T-cell (primary cell): Measurements from ENCODE around the gene WDR35. TPM values are rescaled to one million over a fixed set of nuclear protein-coding genes. Genes with fewer than 3 reads are reported as not detected.

Experiments used
- ATAC-seq, 4 experiments: fragments of 200-7000 bp in 3 of 4; fragments of 150-1000 bp in 1 of 4; cut with Tn5 transposase; replicated peaks in 1 of 4; 1 replicate in 3 of 4; 2 replicates in 1 of 4; pipeline ENCODE4 v1.10.0; 2021; ENCODE audit warnings: moderate library complexity in 3 of 4, mild to moderate bottlenecking in 2 of 4, moderate number of reproducible peaks in 1 of 4
- CTCF ChIA-PET, 2 donors: fragments of 300-600 bp; sonication (Branson Sonifier 250); formaldehyde crosslinking; loops; one replicate each; lab custom pipeline; 2022; ENCODE audit warnings: antibody characterized with exemption in 2 of 2; lab: Charles Lee
- POLR2A ChIA-PET, 2 donors: fragments of 300-600 bp; sonication (Branson Sonifier 250); formaldehyde crosslinking; loops; one replicate each; lab custom pipeline; 2022; ENCODE audit warnings: antibody characterized with exemption in 2 of 2; lab: Charles Lee
- DNase-seq, 35 experiments: peaks; one replicate each; pipeline versions ENCODE4 v3.0.0 to v3.0.0-alpha.2; 2013 to 2023
- H3K27ac ChIP-seq: one replicate; pipeline ENCODE4 v1.5.1; 2013; ENCODE audit warnings: low read length
- H3K27me3 ChIP-seq, 2 experiments: replicated peaks in 1 of 2; 1 replicate in 1 of 2; 2 replicates in 1 of 2; pipeline versions ENCODE4 v1.6.1 to v1.7.0; 2013; ENCODE audit warnings: low read length in 1 of 2, mixed read lengths in 1 of 2; ENCODE audit not compliant: control insufficient read depth in 2 of 2, insufficient read depth in 2 of 2; ENCODE audit errors: extremely low read depth in 1 of 2
- H3K36me3 ChIP-seq, 2 donors: 1 replicate in 1 of 2; 2 replicates in 1 of 2; pipeline versions ENCODE4 v1.6.1 to v1.7.0; 2013; ENCODE audit warnings: low read length in 1 of 2; ENCODE audit not compliant: control insufficient read depth in 2 of 2, insufficient read depth in 1 of 2; ENCODE audit errors: extremely low read depth in 1 of 2
- H3K4me1 ChIP-seq, 2 experiments: 1 replicate in 1 of 2; 2 replicates in 1 of 2; pipeline versions ENCODE4 v1.6.1 to v1.7.0; 2013; ENCODE audit warnings: low read length in 2 of 2, mixed read lengths in 1 of 2; ENCODE audit not compliant: insufficient read depth in 2 of 2, control insufficient read depth in 1 of 2; ENCODE audit errors: extremely low read depth in 1 of 2
- H3K4me3 ChIP-seq, 2 donors: 1 replicate in 1 of 2; 2 replicates in 1 of 2; pipeline versions ENCODE4 v1.5.1 to v1.7.0; 2013; ENCODE audit warnings: mild to moderate bottlenecking in 2 of 2, low read length in 1 of 2, moderate library complexity in 1 of 2; ENCODE audit not compliant: control insufficient read depth in 1 of 2; ENCODE audit errors: extremely low read depth in 1 of 2
- H3K9me3 ChIP-seq: 2 replicates; pipeline ENCODE4 v1.7.0; 2013
- H3K27ac Mint-ChIP-seq, 2 donors: one replicate each; pipeline ENCODE4 v1.8.0; 2020 to 2021; ENCODE audit warnings: mild to moderate bottlenecking in 2 of 2, mixed read lengths in 2 of 2
- H3K27me3 Mint-ChIP-seq, 2 donors: one replicate each; pipeline ENCODE4 v1.8.0; 2021 to 2022; ENCODE audit warnings: mixed read lengths in 2 of 2
- H3K36me3 Mint-ChIP-seq: one replicate; pipeline ENCODE4 v1.8.0; 2021; ENCODE audit warnings: mixed read lengths
- H3K4me1 Mint-ChIP-seq, 3 donors: one replicate each; pipeline ENCODE4 v1.8.0; 2020 to 2022; ENCODE audit warnings: mixed read lengths in 3 of 3, mild to moderate bottlenecking in 1 of 3
- H3K4me3 Mint-ChIP-seq, 3 donors: one replicate each; pipeline ENCODE4 v1.8.0; 2020 to 2022; ENCODE audit warnings: mild to moderate bottlenecking in 3 of 3, mixed read lengths in 3 of 3, moderate library complexity in 3 of 3
- H3K9me3 Mint-ChIP-seq, 3 donors: one replicate each; pipeline ENCODE4 v1.8.0; 2020 to 2022; ENCODE audit warnings: mixed read lengths in 3 of 3
- WGBS: methylation state at CpG from one replicate; pipeline ENCODE4 v1.1.5; 2013; ENCODE audit warnings: missing lambda C conversion rate; ENCODE audit not compliant: insufficient coverage; 5-methylcytosine and 5-hydroxymethylcytosine counted together
- total RNA-seq, 35 experiments: library from RNA in 6 of 35; stranded (reverse) in 6 of 35; fragments of 120-200 nt in 1 of 35; gene quantifications; one replicate each; pipeline versions ENCODE4 v1.2.1 to v1.2.4 and lab custom pipeline; 2013 to 2026

WDR35 gene
- total RNA-seq, 5 donors from 2014 or later (not counting 1 experiment from before 2014, with no cell fraction given): 3.7 to 5.7 (median 4.9) TPM

DNA sequence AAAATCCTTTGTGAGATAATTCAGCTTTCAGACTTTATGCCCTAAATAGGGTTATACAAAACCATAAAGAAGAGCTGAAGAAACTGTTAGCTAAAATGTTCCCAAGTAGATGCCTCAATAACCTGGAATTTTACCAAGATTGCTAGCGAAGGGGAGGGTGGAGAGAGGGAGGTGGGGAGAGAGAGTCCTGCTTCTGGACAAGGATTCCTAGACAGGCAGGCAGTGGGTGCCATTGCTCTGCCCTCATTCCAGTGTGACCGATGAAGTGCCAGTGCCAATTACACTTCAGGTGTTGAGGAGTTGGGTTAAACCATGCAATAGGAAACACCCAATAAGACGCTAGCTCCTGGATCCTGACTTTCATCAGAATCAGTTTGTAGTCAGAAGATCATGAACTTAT lies 43.4 kb upstream of the WDR35 start:
- Mint-ChIP-seq H3K4me3 (no peak overlapping the region), H3K4me1 (peaks cover 0 to 8% (median 0%) of the 10 kb centered on the region in 3 donors), H3K9me3 (peaks cover 0 to 2% (median 0%) of the 10 kb centered on the region in 3 donors), H3K36me3 (peaks cover 95% of the 10 kb centered on the region), H3K27me3 (no peaks in the 10 kb centered on the region), H3K27ac (no peak overlapping the region)
- ChIA-PET CTCF (interaction anchor here in 1 of 2 donors (1.1 kb wide), 1 partner anchor 18 kb away, joined by 5 read pairs; no protein-coding TSS in a partner anchor), POLR2A (interaction anchor here in 1 of 2 donors (1.6 kb wide), 1 partner anchor 18 kb away, joined by 4 read pairs; the partner anchor contains the start of gene LAPTM4A)
- H3K9me3 ChIP-seq: no peaks in the 10 kb centered on the region
- ATAC-seq: no peak
- H3K27me3 ChIP-seq: no peaks in the 10 kb centered on the region
- H3K4me3 ChIP-seq: no peak overlapping the region
- DNase-seq: no peak
- 100% methylated on average over 1 of the region's 3 CpGs for WGBS
- peaks cover 4 to 67% of the 10 kb centered on the region in 2 donors for H3K36me3 ChIP-seq
- H3K27ac ChIP-seq: no peak overlapping the region
- no peaks in the 10 kb centered on the region for H3K4me1 ChIP-seq

DNA sequence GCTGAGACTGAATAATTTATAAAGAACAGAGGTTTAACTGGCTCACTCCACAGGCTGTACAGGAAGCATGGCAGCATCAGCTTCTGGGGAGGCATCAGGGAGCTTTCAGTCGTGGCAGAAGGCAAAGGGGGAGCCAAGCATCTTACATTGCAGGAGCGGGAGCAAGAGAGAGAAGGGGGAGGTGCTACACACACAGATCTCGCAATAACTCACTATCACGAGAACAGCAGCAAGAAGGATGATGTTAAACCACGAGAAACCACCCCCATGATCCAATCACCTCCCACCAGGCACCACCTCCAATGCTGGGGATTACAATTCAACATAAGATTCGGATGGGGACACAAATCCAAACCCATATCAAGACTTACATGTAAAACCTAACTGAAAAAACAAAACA lies 40.3 kb upstream of the WDR35 start:
- Mint-ChIP-seq H3K9me3 (peaks cover 0 to 2% (median 0%) of the 10 kb centered on the region in 3 donors), H3K4me1 (no peaks in the 10 kb centered on the region), H3K36me3 (peaks cover 77% of the 10 kb centered on the region), H3K27me3 (no peaks in the 10 kb centered on the region), H3K4me3 (no peak overlapping the region), H3K27ac (no peak overlapping the region)
- 100% methylated on average over 2 of the region's 6 CpGs for WGBS
- DNase-seq (no peak), ATAC-seq (no peak)
- no peaks in the 10 kb centered on the region for H3K4me1 ChIP-seq
- POLR2A ChIA-PET: no interaction called here
- no peak overlapping the region for H3K27ac ChIP-seq
- H3K9me3 ChIP-seq: no peaks in the 10 kb centered on the region
- CTCF ChIA-PET: interaction anchor here in 1 of 2 donors (1.2 kb wide), 1 partner anchor 17 kb away, joined by 3 read pairs; the partner anchor contains the start of gene MATN3
- peaks cover 4 to 47% of the 10 kb centered on the region in 2 donors for H3K36me3 ChIP-seq
- H3K4me3 ChIP-seq: no peak overlapping the region
- H3K27me3 ChIP-seq: no peaks in the 10 kb centered on the region

DNA sequence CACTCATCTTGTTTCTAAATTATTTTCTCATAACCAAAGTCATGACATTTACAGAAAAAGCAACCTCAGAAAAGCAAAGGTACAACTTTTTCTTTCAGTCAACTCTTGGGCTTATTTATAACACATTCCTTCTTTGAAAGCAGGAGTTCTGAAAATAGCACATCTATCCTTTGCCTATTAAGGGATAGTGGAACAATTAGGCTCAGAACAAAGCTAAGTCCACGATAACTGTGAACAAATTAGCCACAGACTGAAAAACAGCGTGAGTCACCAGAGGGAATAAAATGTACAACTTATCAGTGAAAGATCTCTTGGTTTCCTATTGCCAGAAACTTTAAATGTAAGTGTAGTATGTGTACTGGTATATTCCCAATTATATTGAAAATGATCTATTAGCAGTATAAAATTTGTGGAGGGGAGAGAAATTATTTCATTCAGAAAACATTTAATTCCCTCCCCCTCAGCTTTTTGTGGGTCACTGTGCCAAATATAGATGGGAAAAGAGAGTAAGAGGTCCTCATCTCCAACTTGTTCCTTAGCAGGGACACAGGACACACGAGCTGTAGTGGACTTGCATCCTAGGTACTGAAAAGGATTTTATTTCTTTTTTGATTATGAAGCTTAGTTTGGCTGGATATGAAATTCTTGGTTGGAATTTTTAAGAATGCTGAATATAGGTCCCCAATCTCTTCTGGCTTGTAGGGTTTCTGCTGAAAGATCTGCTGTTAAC lies 38.0 kb upstream of the WDR35 start:
- Mint-ChIP-seq H3K27me3 (no peaks in the 10 kb centered on the region), H3K4me3 (no peak overlapping the region), H3K36me3 (peaks cover 56% of the 10 kb centered on the region), H3K9me3 (peaks cover 0 to 4% (median 2%) of the 10 kb centered on the region in 3 donors), H3K27ac (no peak overlapping the region), H3K4me1 (no peaks in the 10 kb centered on the region)
- H3K9me3 ChIP-seq: no peaks in the 10 kb centered on the region
- no peak overlapping the region for H3K4me3 ChIP-seq
- POLR2A ChIA-PET: no interaction called here
- no peak for DNase-seq
- 100% methylated on average over 1 of the region's 3 CpGs for WGBS
- H3K36me3 ChIP-seq: peaks cover 4 to 24% of the 10 kb centered on the region in 2 donors
- no peak for ATAC-seq
- H3K27ac ChIP-seq: no peak overlapping the region
- no peaks in the 10 kb centered on the region for H3K27me3 ChIP-seq
- no peaks in the 10 kb centered on the region for H3K4me1 ChIP-seq
- CTCF ChIA-PET: interaction anchor here in 1 of 2 donors (0.6 kb wide), 1 partner anchor 27 kb away, joined by 3 read pairs; no protein-coding TSS in a partner anchor

DNA sequence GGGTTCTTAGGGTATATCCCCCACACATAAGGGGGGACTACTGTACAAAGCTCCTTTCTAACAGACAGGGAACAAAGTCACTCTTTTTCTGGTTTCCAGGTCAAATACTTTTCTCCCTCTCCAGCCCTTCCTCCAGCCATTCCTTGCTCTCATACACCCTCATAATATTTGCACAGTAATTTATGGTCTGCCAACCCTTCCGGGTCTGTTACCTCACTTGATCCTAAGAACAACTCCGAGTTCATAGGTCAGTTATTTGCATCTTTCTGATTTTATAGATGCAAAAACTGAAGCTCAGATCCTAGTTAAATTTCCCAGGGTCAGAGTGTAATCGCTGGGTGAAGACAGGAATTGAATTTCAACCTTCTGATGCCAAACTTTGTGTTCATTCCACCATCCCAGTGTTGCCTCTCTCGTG lies 37.4 kb upstream of the WDR35 start:
- no peaks in the 10 kb centered on the region for H3K27me3 Mint-ChIP-seq
- Histone ChIP-seq H3K4me3 (no peak overlapping the region), H3K27ac (no peak overlapping the region), H3K27me3 (no peaks in the 10 kb centered on the region), H3K4me1 (no peaks in the 10 kb centered on the region), H3K36me3 (peaks cover 4 to 23% of the 10 kb centered on the region in 2 donors), H3K9me3 (no peaks in the 10 kb centered on the region)
- ChIA-PET POLR2A (no interaction called here), CTCF (no interaction called here)
- H3K4me3 Mint-ChIP-seq: no peak overlapping the region
- H3K27ac Mint-ChIP-seq: no peak overlapping the region
- H3K9me3 Mint-ChIP-seq: peaks cover 0 to 8% (median 5%) of the 10 kb centered on the region in 3 donors
- no peak for ATAC-seq
- WGBS: 98% methylated on average over 4 of the region's 4 CpGs
- no peaks in the 10 kb centered on the region for H3K4me1 Mint-ChIP-seq
- peaks cover 50% of the 10 kb centered on the region for H3K36me3 Mint-ChIP-seq
- no peak for DNase-seq

DNA sequence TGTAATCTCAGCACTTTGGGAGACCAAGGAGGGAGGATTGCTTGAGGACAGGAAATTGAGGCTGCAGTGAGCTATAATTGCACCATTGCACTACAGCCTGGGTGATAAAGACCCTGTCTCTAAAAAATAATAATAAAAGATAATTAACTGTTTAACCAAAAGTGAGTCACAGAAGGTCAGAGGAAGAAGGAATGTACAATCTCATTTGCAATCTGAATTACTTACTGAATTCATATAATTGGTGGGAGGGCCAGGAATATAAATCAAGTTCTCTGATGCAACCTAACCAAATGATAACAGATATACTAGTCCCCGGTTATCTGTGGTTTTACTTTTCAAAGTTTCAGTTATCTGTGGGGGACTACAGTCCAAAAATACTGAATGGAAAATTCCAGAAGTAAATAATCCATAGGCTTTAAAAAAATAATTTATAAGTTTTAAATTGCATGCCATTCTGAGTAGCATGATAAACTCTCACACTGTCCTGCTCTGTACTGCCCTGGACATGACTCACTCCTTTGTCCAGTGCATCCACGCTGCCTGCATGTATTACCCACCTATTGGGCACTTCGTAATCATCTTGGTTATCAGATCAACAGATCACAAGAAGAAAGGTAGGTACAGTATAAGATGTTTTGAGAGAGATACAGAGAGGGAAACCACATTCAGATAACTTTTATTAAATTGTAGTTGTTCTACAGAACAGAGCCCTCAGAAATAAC lies 35.3 kb upstream of the WDR35 start:
- Histone ChIP-seq H3K27me3 (no peaks in the 10 kb centered on the region), H3K9me3 (no peaks in the 10 kb centered on the region), H3K4me3 (no peak overlapping the region), H3K4me1 (no peaks in the 10 kb centered on the region), H3K27ac (no peak overlapping the region), H3K36me3 (peaks cover 4 to 8% of the 10 kb centered on the region in 2 donors)
- H3K4me1 Mint-ChIP-seq: no peaks in the 10 kb centered on the region
- ChIA-PET POLR2A (interaction anchor here in 1 of 2 donors (0.7 kb wide), 1 partner anchor 42 kb away, joined by 3 read pairs; no protein-coding TSS in a partner anchor), CTCF (no interaction called here)
- H3K4me3 Mint-ChIP-seq: no peak overlapping the region
- WGBS: 100% methylated on average over 1 of the region's 3 CpGs
- ATAC-seq (no peak), DNase-seq (no peak)
- peaks cover 0 to 25% (median 24%) of the 10 kb centered on the region in 3 donors for H3K9me3 Mint-ChIP-seq
- no peaks in the 10 kb centered on the region for H3K27me3 Mint-ChIP-seq
- H3K27ac Mint-ChIP-seq: no peak overlapping the region
- peaks cover 42% of the 10 kb centered on the region for H3K36me3 Mint-ChIP-seq

DNA sequence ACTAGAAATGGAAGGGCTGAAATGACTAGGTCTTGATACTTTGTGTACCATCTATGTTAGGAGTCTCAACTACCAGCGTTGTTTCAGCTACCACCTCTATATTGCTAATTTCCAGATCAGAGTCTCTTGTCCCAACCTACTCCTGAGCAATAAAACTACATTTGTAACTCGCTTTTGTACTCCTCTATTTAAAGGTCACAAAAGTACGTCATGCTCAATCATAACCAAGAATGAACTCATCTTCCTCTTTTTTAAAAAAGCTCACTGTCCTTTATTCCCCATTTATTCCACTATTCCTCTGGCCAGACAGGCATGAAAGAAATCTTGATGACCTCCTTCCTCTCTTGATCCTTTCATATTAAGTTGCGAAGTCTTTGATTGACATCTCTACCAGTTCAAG lies 33.8 kb upstream of the WDR35 start:
- DNase-seq (no peak), ATAC-seq (no peak)
- Mint-ChIP-seq H3K27ac (no peak overlapping the region), H3K9me3 (peaks cover 0 to 30% (median 25%) of the 10 kb centered on the region in 3 donors), H3K36me3 (peaks cover 27% of the 10 kb centered on the region), H3K4me3 (no peak overlapping the region), H3K27me3 (no peaks in the 10 kb centered on the region), H3K4me1 (no peaks in the 10 kb centered on the region)
- Histone ChIP-seq H3K9me3 (no peaks in the 10 kb centered on the region), H3K4me3 (no peak overlapping the region), H3K4me1 (no peaks in the 10 kb centered on the region), H3K27me3 (no peaks in the 10 kb centered on the region), H3K36me3 (peaks cover 0 to 6% of the 10 kb centered on the region in 2 donors), H3K27ac (no peak overlapping the region)
- POLR2A ChIA-PET: interaction anchor here in 1 of 2 donors (0.6 kb wide), 1 partner anchor 643 kb away, joined by 3 read pairs; no protein-coding TSS in a partner anchor
- WGBS: 63% methylated on average over 3 of the region's 4 CpGs
- CTCF ChIA-PET: no interaction called here
